H4 (cell line): ENCODE data around the gene FUCA1. TPM values are rescaled to one million over a fixed set of nuclear protein-coding genes. Genes with fewer than 3 reads are reported as not detected.
"Not testable (repeated sequence)": the region's sequence is repeated elsewhere in the genome, so short reads cannot be mapped to it uniquely, and the experiment has no call there.

Experiments
- DNase-seq: peaks from one replicate; pipeline ENCODE4 v3.0.0-alpha.2; 2015; ENCODE audit warnings: low spot score
- total RNA-seq: library from RNA; depleted of rRNA; stranded (reverse); fragments of >200 nt; shearing (Covaris generic); gene quantifications from 2 replicates; pipeline ENCODE4 v1.2.3, GENCODE V29; 2014; rRNA removed

Gene FUCA1
- total RNA-seq, result 75.9 and 90.5 TPM in 2 replicates

GRCh38 chr1:23867895-23868556, at the start of gene FUCA1:
Gene FUCA1, minus strand, starts transcription at chr1:23868290. Its CDS starts 4 bp downstream, at chr1:23868286.
- DNase-seq, result peak; percentile 87

DNA sequence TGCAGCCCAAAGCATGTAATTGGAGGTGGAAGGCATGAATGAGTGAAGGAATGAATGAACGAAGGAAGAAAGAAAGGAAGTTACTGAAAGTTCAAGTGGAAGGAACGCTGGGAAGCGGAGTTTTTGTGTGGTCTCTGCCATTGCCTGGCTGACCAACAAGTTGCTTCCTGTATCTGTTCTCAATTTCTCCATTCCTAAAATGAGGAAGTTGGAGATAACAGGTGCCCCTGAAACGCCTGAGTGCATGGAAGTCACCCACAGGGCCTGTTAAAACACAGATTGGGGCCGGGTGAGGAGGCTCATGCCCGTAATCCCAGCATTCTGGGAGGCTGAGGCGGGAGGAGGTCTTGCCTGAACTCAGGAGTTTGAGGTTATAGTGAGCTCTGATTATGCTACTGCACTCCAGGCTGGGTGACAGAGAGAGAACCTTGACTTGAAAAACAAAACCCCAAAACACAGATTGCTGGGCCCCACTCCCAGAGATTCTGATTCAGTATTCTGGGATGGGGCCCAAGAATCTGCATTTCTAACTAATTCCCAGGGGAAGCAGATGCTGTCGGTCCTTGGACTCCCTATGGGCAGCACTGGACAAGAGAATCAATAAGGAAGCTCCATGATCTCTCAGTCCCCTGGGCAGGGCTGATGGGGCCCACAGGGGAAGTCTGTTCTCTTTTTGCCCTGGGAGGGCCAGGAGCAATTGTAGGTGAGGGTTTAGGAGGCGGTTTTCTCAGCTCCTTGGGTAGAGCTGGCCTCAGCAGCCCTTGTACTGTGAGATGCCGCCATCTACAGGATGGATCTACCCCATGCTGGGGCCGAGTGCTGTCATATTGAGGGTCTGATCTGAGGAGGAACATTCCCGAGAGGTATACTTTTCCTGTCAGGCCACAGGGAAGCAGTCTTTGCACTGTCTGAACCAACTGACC, 48.4 kb upstream of the FUCA1 start:
- peak; percentile 74 for DNase-seq

- no peak for DNase-seq
These were observed 47.4 kb upstream of the FUCA1 start for GRCh38 chr1:23915466-23915865.

DNA sequence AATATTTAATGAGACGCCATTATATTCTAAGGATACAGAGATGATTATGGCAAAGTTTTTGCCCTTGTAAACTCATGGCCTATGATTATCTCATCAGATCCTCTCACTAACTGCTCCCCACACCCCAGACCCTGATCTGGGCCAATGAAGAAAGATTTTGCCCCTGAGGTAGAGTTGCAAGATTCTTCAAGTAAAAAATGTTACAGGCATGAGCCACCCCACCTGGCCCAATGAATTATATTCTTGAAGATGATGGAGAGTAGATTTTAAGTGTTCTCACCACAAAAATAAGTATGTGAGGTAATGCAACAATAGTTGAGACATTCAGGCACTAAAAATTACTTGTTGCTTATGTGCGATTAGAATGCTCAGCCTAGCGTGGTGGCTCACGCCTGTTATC, 46.8 kb upstream of the FUCA1 start:
- no peak for DNase-seq

DNA sequence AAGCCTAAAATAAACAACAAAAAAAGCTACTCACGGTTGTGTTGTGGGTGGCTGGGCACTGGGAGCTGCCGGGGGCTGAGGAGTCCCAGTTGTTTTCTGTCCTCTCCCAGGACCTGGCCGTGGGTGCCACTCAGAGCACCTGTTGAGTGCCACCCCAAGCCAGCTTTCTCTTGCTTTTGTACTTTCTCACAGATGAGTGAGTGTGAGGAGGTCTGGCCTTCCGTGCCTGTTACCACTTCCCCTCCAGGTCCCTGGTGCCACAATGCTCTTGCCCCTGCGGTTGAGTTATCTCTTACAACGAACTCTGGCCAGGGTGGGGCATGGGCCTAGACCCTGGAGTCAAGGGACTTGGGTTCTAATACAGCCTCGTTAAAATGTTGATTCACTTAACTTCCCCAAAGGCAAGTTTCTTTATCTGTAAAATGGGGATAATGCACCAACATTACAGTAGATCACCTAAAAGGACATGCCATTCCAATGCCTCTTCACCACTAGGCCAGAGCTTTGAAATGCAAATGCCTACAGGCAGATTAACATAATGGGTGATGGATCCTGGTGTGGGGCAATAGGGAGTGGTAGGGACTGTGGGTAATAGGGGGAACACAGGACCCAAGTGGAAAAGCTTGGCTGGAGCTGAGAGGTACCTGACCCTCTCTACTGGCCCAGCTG, 45.3 kb upstream of the FUCA1 start, which contains the start of gene CNR2:
TSS of gene CNR2 (minus strand) at position 151 of the 669 bp plus-strand sequence. CDS start 37,745 bp downstream, outside the sequence.
- DNase-seq, result no peak

GRCh38 chr1:23911921-23912320, 43.8 kb upstream of the FUCA1 start:
- DNase-seq, result no peak

DNA sequence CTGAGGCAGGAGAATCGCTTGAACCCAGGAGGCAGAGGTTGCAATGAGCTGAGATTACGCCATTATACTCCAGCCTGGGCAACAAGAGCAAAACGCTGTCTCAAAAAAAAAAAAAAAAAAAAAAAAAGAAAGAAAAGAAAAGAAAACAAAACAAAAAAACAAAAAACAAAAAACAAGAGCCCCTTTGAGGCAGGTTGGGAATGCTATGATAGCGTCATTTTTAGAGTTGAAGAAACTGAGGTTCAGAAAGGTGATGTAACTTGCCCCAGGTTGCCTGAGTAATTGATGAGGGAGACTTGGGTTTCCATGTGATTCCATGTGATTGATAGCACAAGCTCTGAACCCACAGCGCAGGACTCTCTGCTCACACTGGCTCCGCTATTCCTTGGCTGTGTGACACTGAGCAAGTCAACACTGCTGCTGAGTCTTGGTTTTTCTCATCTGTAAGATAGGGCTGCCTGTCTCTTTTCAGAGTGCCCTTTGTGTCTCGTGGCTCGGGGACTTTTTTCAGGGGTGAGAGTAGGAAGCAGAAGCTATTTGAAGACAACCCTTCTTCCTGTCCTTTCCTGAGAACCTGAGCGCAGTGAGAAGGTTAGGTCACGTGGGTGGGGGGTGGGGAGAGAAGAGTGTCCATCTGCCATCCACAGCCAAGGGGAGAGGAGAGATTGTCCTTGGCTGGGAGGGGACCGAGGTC, 42.6 kb upstream of the FUCA1 start:
- no peak for DNase-seq

DNA sequence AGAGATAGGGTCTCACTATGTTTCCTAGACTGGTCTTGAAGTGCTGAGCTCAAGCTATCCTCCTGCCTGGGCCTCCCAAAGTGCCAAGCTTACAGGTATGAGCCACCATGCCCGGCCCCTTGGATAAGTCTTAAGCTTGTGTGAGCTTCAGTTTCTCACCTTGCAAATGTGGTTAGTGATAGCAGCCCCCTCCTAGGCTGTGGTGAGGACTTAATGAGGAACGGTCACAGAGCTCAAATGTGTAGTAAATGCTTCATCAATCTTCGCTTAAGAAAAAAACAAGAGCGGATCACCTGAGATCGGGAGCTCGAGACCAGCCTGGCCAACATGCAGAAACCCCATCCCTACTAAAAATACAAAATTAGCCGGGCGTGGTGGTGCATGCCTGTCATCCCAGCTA, 42.1 kb upstream of the FUCA1 start:
- DNase-seq, result no peak

DNA sequence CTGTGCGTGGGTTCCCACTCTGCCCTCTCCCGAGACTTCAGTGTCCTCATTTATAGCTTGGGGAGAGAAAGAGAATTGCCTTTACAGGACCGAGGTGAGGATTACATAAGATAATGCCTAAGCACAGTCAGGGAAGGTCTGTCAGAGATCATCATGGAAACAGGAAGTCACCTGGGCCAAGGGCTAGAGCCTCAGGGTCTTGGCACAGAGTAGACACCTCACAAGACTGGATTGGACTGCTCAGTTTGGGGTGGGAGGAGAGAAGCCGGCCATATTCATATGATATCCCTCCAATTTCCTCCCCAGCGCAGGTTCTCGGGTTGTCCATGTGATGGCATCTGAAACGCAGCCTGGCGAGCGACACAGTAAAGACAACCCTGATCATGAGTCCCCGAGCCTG, 41.3 kb upstream of the FUCA1 start:
- DNase-seq, result no peak

DNA sequence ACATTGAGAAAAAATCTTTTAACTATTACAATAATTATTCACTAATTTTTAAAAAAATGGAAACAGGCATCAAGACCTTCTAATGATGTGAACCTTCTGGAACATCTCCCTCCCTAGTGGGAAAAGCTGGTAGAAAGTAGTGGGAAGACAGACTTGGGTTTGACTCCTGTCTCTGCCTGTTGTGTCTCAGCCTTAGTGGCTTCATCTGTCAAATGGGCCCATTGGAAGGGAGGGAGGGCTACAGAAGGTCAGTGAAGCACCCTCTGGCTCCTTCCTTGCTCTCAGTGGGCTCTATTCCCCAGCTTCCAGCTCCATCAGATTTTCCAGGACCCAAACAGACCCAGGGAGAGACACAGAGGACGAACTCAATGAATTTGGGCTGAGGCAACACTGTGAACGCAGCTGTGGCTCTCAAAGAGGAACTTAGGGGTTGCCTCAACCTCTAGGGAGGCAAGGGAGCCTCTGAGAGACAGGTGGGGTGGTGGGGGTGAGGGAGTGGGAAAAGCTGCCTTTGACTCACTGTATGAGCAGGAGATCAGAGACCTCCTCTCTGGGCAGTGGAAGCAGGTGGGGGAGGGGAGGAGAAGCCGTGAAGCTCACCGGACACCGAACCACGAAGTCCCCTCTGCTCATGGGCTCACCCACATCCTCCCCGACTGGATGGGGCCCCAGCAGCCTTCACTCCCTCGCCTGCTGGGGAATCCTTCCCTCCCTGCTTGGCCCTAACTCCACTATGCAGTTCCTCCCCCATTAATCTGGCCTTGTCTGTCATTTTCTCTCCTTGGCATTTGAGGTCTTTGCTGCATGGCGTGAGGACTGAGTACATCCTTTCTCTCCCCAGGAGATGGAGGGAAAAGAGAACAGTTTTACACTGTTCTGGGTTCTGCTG, 40.6 kb upstream of the FUCA1 start:
- DNase-seq, result no peak

- no peak for DNase-seq
These were observed 38.6 kb upstream of the FUCA1 start for GRCh38 chr1:23906731-23907130.

GRCh38 chr1:23905461-23906025, 37.5 kb upstream of the FUCA1 start:
- DNase-seq, result no peak

DNA sequence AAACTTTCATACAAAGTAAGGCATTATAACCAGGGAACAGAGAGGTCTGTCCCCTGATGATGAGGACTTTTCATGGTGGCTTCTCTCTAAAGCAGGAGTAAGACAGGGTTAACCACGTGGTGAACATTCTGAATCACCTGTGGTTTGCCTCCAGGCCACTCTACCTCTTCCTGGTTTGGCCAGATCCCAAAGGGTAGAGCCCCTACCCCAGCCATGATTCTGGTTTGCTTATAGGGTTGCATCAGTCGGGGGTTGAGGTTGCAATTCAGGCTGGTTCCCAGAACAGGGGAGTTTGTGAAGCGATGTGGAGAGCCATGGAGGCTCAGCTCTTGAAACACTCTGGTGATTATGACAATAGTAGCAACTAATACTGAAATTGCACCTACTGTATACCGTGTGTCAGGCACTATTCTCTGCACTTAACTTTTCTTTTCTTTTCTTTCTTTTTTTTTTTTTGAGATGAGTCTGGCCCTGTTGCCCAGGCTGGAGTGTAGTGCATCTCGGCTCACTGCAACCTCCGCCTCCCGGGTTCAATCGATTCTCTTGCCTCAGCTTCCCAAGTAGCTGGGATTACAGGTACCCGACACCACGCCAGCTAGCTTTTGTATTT, 36.8 kb upstream of the FUCA1 start:
- DNase-seq, result peak; percentile 39

DNA sequence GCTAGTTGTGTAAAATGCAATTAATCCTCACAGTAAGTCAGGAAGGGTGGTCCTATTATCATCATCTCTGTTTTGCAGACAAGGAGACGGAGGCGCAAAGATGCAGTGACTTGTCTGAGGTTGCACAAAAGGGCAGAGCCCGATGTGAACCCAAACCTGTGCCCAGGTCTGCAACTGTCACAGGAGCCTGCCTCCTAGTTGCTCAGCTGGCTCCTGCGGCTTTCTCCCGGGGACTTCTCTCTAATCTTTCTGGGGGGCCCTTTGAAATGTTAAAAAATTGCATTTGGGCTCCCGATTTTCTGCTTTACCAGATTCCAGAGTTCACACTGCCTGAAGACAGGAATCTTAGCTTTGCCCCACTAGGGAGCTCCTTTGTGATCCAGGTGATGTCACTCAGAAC, 35.7 kb upstream of the FUCA1 start:
- no peak for DNase-seq

DNA sequence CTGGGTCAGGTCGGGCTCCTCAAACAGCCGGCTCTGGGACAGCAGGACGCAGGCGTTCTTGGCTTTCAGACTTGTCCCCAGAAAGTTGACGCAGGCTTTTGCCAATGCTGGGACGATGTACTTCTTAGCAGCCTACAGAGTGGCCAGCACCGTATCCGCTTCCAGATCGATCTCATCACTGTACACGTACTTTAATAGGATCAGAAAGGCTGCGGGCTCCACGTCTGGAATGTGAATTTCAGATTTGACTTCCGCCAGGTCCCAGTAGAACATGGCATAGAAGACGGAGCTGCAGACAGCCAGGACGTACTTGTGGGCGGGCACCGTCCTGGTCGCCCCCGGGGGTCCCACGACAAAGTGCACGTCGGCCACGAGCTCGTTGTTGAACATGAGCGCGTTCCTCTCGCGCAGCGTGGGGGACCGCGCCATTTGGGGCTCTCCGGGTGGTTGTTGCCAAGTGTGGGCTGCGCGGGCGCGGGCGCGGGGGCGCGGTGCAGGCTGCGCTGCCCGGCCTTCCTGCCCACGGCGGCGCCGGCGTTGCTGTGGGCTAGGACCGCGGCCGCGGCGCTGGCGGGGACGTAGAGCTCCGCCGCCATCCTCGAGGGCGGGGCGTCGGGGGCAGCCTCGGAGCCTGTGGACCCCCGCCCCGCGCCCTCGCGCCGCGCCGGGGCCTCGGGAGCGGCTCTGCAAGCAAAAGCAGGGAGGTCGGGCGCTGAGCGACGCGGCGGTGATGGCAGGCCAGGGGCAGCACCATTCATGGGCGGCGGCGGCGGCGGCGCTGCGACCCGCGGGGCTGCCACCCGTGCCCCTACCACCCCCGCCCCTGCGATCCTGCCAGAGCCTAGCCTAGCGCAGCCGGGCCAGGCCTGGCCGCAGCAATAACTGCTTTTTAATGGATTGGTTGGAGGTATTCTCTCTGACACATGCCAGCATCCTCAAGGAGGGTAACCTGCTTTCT, 34.5 kb upstream of the FUCA1 start:
- no peak for DNase-seq

DNA sequence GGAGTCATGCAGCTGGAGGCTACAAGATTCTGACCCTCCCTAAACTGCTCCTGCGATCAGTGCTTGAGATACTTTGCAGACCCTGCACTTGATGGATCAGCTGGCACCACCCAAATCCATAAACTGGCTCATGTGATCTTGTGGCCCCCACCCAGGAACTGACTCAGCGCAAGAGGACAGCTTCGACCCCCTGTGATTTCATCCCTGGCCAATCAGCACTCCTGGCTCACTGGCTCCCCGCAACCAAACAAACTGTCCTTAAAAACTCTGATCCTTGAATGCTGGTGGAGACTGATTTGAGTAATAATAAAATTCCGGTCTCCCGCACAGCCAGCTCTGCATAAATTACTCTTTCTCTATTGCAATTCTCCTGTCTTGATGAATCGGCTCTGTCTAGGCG, 31.9 kb upstream of the FUCA1 start:
- DNase-seq, result not testable (repeated sequence)

DNA sequence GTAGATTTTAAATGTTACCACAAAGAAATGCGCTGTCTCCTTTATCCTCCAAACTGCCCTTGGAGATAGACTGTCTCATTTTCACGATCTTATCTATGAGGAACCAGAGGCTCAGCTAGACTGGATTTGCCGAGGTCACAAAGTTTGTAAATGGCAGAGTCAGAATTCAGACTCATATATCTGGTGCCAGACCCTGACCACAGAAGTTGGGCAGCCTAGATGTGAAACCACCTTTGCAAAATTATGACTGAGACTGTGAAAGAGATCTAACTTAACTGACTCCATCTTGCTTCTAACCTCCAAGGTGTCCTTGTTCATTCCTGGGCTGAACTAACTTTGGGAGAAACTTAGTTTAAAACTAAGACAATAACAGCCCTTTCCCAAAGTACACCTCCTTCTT, 31.0 kb upstream of the FUCA1 start:
- DNase-seq, result no peak

- no peak for DNase-seq
These were observed 29.0 kb upstream of the FUCA1 start for GRCh38 chr1:23897083-23897482.

DNA sequence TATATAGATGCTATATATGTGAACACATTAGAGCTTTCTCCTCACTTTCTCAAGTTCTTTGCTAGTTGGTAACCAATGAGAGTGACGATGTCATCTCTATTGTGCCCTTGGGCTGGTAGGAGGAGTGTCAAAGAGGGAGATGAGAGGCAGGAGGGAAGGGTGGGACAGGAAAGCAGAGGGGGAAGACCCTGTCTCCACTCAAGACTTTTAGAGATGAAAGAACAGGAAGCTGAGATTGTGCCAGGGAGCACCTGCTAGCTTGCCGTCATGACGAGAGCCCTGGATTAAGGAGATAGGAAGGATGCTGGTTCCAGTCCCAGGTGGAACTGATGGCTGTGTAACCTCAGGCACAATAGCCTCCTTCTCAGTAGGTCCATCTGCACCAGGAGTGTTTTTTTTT, 28.4 kb upstream of the FUCA1 start:
- DNase-seq, result no peak
